ENCODE results near the gene SERPINB5.
A peak's percentile ranks its signal among the peaks of the same experiment; 100 is the strongest.

SERPINB5 gene

DNA sequence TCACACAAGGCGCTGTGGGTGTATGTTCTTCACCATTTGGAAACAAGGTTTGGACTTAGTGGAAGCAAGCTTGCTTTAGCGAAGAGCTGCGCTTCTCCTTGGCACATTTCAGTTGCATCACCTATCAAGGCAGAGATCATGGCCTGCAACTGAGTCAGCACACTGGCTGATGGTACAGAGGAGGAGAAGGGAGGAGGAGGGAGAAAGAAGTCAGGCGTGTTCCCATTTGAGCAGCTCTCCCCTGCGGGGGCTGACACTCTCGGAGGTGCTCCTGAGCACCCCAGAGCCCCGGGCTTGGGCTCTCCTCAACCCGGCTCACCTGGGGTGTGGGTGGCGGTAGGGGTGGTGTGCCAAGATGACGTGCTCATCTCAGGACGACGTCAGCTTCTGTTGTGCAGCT is 6.0 kb upstream of the SERPINB5 start:
- DNase-seq (ENCODE audit: low spot score) = no peak

GRCh38 chr18:63472380-63472779 is 4.4 kb upstream of the SERPINB5 start:
- no peak for DNase-seq (ENCODE audit: low spot score)

DNA sequence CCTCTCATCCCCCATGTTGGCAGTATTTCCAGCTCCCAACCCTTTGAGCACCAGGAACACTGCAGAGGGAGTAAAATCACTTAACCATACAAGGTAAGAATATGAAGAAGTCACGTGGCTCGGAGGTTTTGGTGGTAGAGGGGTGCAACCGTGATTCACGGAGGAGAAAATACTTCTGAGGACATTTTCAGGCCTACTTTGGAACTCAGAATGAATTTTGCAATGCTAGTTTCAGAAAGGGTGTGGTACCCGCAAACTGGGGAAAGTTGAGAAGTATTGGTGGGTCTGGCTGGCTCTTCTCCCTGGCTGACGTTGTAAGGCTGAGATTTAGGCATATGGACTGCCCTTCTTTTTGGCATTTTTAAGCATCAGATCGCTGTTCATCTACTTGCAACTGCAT is 442 bp downstream of the SERPINB5 start:
- no peak for DNase-seq (ENCODE audit: low spot score)

- no peak for DNase-seq (ENCODE audit: low spot score)
These were observed 1.2 kb downstream of the SERPINB5 start for GRCh38 chr18:63477968-63478367.

DNA sequence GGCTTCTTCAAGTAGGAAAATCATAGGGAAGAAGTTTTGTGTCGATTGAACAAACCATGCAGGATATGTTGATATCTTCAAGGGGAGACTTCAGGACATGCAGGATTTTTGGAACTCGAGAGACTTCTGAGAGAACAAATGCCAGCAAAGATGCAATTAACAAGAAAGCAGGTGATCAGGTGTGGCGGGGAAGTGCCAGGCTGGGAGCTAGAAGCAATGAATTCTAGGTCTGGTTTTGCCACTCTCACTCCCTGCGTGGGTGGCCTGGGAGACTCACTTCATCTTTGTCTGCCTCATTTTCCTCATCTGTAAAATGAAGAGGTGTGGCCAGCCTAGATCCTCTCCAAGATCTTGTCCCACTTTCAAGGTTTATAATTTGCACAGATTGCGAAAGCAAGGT is 3.1 kb downstream of the SERPINB5 start:
- DNase-seq (ENCODE audit: low spot score) = no peak

GRCh38 chr18:63480476-63480875 is 3.7 kb downstream of the SERPINB5 start:
- DNase-seq (ENCODE audit: low spot score) = no peak

DNA sequence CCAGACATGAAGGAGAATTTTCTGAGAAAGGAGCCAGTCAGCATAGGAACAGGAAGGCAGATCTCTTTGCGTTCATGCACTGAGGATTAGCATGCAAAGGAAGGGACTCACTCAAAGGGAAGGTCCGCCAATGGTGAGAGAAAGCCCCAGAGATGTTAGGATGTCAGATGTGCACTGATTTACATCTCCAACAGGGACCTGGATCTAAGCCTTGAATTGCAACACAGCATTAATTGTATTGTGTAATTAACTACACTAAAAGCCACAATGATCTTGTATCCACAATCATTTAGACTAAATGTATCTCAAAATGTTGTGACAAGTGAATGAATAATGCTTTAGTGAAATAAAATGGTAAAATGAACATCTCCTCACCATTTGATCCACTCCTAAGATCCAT is 4.2 kb downstream of the SERPINB5 start:
- DNase-seq (ENCODE audit: low spot score) = no peak

- DNase-seq (ENCODE audit: low spot score) = no peak
These were observed 10.9 kb downstream of the SERPINB5 start for GRCh38 chr18:63487676-63488075.

DNA sequence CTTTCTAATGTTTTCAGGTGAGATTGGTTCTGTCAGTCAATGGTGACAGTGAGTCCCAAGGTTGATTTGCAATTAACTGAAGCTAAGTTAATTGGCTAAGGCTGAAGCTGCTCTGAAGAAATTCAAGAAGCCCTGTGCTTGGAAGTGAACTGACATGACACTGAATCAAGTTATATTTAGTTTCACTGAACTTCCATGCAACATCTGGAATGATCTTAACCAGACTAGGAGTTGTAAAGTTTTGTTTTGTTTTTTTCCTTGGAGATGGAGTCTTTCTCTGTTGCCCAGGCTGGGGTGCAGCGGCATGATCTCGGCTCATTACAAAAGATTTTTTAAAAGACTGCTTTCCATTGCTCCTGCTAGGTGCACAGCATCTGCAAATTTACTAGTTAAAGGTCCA is 11.4 kb downstream of the SERPINB5 start:
- no peak for DNase-seq (ENCODE audit: low spot score)

GRCh38 chr18:63492851-63493250 is 16.1 kb downstream of the SERPINB5 start:
- DNase-seq (ENCODE audit: low spot score) = no peak

- no peak for DNase-seq (ENCODE audit: low spot score)
These were observed 18.9 kb downstream of the SERPINB5 start for GRCh38 chr18:63495675-63496074.

DNA sequence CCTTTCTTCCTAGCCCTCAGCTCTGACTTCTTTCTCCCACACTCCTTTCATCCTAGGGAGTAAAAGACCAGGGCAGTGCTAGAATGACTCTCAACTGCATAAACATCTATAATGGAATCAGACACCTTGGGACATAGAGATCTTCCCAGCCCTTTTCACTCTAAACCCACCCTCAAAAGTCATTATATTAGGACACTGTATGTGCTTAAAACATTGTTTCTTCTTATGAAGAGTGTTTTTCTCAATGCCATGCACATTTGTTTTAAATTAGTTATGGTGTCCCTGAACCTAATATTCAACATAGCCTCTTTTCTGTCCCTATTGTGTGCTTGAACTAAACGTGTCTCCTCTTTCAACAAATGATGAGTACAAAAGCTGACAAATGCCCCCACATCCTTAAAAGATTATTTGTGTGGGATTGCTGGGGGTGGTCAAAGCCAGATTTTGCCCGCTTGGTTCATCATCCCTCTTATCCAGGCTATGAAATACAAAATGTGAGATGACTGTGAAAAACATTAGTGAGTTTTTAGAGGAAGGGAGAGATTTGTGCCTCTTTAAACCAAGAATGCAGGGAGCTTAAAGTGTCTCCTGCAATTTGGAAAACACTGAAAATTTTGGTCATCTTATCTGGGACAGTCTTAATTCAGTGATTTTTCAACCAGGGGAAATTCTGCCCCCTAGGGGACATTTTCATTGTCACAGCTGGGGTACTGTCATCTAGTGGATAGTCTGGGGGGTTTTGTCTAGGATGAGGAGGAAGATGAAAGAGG is 29.0 kb downstream of the SERPINB5 start:
- DNase-seq (ENCODE audit: low spot score) = no peak

DNA sequence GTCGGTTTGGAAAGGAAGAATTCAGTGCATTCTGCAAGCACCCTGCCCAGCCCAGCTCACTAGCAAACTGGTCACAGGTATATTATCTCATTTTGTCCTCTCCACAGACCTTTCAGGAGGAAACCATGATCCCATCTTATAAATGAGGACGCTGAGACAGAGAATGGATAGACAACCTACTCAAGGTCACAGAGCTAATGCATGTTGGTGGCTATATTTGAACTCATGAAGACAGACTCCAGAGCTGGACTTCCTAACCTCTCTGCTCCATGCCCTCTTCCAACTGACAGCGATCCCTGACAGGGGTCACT is 29.5 kb downstream of the SERPINB5 start:
- no peak for DNase-seq (ENCODE audit: low spot score)

- no peak for DNase-seq (ENCODE audit: low spot score)
These were observed 31.8 kb downstream of the SERPINB5 start for GRCh38 chr18:63508596-63508995.

- DNase-seq (ENCODE audit: low spot score) = peak; percentile 21
These were observed 34.5 kb downstream of the SERPINB5 start for GRCh38 chr18:63511285-63511684.

GRCh38 chr18:63514326-63514725 is 37.6 kb downstream of the SERPINB5 start:
- DNase-seq (ENCODE audit: low spot score) = no peak

- no peak for DNase-seq (ENCODE audit: low spot score)
These were observed 38.3 kb downstream of the SERPINB5 start for GRCh38 chr18:63514888-63515678.

- DNase-seq (ENCODE audit: low spot score) = no peak
These were observed 39.0 kb downstream of the SERPINB5 start for GRCh38 chr18:63515801-63516200.

GRCh38 chr18:63518178-63519012 is 41.6 kb downstream of the SERPINB5 start:
- peak; percentile 5 for DNase-seq (ENCODE audit: low spot score)

DNA sequence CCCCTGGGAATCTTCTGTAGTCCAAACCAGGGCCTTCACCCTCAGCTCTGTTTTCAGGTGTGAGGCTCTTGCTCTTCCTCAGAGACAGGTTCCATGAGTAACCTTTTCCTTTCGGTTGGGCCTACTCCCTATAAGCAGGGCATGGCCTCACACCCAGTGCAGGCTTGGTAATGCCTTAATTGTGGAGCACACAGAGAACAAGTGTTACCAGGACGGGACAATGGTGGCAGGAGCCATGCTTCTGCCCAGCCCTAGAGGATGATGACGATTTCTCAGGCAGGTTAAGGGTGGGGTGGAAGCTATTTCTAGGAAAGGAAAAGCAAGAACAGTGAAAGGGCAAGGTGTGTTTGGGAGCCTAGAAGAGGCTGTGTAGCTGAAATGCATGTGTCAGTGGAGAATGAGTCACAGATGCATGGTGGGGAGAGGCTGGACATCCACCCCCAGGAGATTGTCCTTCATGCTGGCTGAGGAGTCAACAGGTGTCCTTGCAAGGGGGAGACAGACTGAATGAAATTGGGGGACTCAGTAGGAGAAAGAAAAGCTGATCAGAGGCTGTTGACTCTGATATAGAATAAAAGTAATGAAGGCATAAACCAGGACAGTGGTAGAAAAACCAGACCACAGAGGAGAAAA is 43.4 kb downstream of the SERPINB5 start:
- DNase-seq (ENCODE audit: low spot score) = no peak

- DNase-seq (ENCODE audit: low spot score) = no peak
These were observed 46.9 kb downstream of the SERPINB5 start for GRCh38 chr18:63523660-63524059.

GRCh38 chr18:63527251-63527650 is 50.5 kb downstream of the SERPINB5 start:
- DNase-seq (ENCODE audit: low spot score) = no peak
